Measurements from ENCODE around the gene ANTXRL.

DNA sequence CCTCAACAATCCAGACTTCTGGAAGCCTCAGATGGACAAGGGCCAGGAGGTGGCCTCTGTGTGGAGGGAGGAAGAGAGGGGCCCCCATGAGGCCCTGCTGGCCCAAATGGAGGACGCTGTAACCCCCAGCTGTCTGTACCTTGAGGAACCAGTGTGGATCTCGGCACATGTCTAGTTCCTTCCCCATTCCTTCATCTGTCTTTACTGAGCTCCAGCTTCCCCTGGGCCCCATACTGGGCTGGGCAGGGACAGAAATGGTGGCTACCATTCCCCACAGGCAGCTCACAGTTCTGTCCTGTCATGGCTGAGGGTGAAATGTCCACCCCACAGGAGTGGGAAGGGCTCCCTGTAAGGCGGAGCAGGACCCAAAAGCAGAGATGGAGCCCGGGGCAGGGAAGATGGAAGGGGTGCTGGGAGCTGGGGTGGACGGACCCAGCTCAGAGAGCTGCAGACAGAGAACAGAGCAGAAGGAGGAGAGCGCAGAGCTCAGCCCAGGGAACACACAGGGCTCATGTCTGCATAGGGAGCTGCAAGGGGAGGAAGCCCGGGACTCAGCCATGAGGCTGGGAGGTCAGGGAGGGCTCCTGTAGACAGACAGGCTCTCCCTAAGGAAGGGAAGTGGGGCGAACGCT lies 22.8 kb downstream of the ANTXRL start:
- TF ChIP-seq, protein P1, sequence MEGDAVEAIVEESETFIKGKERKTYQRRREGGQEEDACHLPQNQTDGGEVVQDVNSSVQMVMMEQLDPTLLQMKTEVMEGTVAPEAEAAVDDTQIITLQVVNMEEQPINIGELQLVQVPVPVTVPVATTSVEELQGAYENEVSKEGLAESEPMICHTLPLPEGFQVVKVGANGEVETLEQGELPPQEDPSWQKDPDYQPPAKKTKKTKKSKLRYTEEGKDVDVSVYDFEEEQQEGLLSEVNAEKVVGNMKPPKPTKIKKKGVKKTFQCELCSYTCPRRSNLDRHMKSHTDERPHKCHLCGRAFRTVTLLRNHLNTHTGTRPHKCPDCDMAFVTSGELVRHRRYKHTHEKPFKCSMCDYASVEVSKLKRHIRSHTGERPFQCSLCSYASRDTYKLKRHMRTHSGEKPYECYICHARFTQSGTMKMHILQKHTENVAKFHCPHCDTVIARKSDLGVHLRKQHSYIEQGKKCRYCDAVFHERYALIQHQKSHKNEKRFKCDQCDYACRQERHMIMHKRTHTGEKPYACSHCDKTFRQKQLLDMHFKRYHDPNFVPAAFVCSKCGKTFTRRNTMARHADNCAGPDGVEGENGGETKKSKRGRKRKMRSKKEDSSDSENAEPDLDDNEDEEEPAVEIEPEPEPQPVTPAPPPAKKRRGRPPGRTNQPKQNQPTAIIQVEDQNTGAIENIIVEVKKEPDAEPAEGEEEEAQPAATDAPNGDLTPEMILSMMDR (conservative IDR thresholded peaks at IDR 0.05; ENCODE audit: low read depth in 2 of 2), result no peak
- TF ChIP-seq EZH2 (IDR thresholded peaks at IDR 0.05; ENCODE audit: low read depth, unreplicated experiment) (no peak), POLR2AphosphoS5 (IDR thresholded peaks at IDR 0.05; ENCODE audit: low read depth) (no peak), EZH2phosphoT487 (IDR thresholded peaks at IDR 0.05; ENCODE audit: unreplicated experiment) (no peak), CREB1 (CRISPR knock-in tag; IDR thresholded peaks at IDR 0.05; ENCODE audit: low read depth) (no peak), NANOG (IDR thresholded peaks at IDR 0.05; ENCODE audit: borderline replicate concordance) (no peak), ZNF331 (CRISPR knock-in tag; IDR thresholded peaks at IDR 0.05; ENCODE audit: low read depth) (no peak)
- TF ChIP-seq, protein P2, sequence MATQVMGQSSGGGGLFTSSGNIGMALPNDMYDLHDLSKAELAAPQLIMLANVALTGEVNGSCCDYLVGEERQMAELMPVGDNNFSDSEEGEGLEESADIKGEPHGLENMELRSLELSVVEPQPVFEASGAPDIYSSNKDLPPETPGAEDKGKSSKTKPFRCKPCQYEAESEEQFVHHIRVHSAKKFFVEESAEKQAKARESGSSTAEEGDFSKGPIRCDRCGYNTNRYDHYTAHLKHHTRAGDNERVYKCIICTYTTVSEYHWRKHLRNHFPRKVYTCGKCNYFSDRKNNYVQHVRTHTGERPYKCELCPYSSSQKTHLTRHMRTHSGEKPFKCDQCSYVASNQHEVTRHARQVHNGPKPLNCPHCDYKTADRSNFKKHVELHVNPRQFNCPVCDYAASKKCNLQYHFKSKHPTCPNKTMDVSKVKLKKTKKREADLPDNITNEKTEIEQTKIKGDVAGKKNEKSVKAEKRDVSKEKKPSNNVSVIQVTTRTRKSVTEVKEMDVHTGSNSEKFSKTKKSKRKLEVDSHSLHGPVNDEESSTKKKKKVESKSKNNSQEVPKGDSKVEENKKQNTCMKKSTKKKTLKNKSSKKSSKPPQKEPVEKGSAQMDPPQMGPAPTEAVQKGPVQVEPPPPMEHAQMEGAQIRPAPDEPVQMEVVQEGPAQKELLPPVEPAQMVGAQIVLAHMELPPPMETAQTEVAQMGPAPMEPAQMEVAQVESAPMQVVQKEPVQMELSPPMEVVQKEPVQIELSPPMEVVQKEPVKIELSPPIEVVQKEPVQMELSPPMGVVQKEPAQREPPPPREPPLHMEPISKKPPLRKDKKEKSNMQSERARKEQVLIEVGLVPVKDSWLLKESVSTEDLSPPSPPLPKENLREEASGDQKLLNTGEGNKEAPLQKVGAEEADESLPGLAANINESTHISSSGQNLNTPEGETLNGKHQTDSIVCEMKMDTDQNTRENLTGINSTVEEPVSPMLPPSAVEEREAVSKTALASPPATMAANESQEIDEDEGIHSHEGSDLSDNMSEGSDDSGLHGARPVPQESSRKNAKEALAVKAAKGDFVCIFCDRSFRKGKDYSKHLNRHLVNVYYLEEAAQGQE (IDR thresholded peaks at IDR 0.05; ENCODE audit: unreplicated experiment), result no peak

All from GM23338 (cell line).